ENCODE results near the gene USE1.

The USE1 gene

DNA sequence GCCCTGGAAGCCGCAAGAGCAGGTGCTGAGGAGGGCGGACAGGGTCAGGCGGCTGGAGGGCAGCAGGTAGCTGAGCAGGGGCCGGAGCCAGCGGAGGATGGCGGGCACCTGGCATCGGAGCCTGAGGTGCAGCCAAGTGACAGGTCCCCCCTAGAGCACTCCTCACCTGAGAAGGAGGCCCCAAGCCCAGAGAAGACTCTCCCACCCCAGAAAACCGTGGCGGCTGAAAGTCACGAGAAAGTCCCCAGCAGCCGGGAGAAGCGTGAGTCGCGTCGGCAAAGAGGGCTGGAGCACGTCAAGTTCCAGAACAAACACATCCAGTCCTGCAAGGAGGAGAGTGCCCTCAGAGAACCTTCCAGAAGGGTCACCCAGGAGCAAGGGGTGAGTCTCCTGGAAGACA, 20.5 kb upstream of the USE1 start:
- H3K9me3 ChIP-seq (ENCODE audit: control insufficient read depth, insufficient read depth, low read length) = no peaks in the 10 kb centered on the region
- no peak overlapping the region for H3K9ac ChIP-seq (ENCODE audit: low read depth, low read length)
- no peaks in the 10 kb centered on the region for H3K4me1 ChIP-seq (ENCODE audit: insufficient read depth, low read length)
- H3K36me3 ChIP-seq (ENCODE audit: insufficient read depth, low read length) = no peaks in the 10 kb centered on the region

DNA sequence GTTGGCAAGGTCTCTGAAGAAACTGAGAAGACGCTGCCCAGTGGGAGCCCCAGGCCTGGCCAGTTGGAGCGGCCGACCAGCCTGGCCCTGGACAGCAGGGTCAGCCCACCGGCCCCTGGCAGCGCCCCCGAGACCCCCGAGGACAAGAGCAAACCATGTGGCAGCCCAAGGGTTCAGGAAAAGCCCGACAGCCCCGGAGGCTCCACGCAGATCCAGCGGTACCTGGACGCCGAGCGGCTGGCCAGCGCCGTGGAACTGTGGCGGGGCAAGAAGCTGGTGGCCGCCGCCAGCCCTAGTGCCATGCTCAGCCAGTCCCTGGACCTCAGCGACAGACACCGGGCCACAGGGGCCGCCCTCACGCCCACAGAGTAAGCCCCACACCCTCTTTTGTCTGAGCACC, 20.1 kb upstream of the USE1 start:
- H3K9me3 ChIP-seq (ENCODE audit: control insufficient read depth, insufficient read depth, low read length) = no peaks in the 10 kb centered on the region
- H3K36me3 ChIP-seq (ENCODE audit: insufficient read depth, low read length) = no peaks in the 10 kb centered on the region
- H3K9ac ChIP-seq (ENCODE audit: low read depth, low read length) = no peak overlapping the region
- H3K4me1 ChIP-seq (ENCODE audit: insufficient read depth, low read length) = no peaks in the 10 kb centered on the region

DNA sequence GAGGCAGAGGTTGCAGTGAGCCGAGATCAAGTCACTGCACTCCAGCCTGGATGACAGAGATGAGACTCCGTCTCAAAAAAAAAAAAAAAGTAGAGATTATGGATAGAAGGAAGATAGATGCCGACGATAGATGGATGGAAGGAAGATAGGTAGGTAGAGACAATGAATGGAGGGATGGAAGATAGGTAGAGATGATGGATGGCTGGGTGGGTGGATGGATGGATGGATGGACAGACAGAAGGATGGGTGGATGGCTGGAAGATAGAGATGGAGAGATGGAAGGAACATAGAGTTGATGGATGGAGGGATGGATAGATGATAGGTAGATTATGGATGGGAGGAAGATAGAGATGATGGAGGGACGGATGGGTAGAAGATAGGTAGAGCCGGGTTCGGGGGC, 18.5 kb upstream of the USE1 start:
- H3K36me3 ChIP-seq (ENCODE audit: insufficient read depth, low read length) = peaks cover 7% of the 10 kb centered on the region; the same call in 1 of the 2 replicates
- H3K9ac ChIP-seq (ENCODE audit: low read depth, low read length) = no peak overlapping the region
- no peaks in the 10 kb centered on the region for H3K9me3 ChIP-seq (ENCODE audit: control insufficient read depth, insufficient read depth, low read length)
- no peaks in the 10 kb centered on the region for H3K4me1 ChIP-seq (ENCODE audit: insufficient read depth, low read length)

DNA sequence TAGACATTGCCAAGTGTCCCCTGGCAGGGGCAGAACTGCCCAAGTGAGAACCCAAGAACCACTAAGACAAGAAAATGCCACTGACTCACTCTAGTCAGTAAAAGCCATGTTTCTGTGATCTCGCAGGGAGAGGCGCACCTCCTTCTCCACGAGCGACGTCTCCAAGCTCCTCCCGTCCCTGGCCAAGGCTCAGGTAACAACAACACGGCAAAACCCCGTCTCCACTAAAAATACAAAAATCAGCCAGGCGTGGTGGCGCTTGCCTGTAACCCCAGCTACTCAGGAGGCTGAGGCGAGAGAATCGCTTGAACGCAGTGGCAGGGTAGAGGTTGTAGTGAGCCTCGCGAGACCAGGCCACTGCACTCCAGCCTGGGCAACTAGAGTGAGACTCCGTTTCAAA, 17.5 kb upstream of the USE1 start:
- peaks cover 9% of the 10 kb centered on the region; the same call in 1 of the 2 replicates for H3K36me3 ChIP-seq (ENCODE audit: insufficient read depth, low read length)
- H3K4me1 ChIP-seq (ENCODE audit: insufficient read depth, low read length) = no peaks in the 10 kb centered on the region
- no peaks in the 10 kb centered on the region for H3K9me3 ChIP-seq (ENCODE audit: control insufficient read depth, insufficient read depth, low read length)
- no peak overlapping the region for H3K9ac ChIP-seq (ENCODE audit: low read depth, low read length)

DNA sequence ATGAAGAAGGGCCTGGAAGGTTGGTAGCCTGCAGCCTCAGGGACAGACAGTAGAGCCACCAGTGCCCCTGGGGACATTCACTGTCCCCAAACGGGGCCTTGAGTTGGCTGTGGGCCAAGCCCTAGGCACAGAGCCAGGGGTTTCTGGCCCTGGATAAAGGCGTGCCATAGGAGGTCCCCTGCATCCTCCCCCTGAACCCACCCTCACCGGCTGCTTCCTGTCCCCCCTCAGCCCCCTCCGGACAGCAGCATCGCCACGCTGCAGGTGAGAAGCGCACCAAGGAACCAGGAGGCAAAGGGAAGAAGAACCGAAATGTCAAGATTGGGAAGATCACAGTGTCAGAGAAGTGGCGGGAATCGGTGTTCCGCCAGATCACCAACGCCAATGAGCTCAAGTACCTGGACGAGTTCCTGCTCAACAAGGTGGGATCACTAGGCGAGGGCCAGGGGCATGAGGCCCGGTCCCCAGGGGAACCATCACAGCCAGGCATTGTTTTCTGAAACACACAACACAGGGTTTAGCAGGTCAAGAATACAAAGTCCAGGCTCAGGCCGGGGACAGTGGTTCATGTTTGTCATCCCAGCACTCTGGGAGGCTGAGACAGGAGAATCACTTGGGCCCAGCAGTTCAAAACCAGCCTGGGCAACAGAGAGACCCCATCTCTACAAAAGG, 14.6 kb upstream of the USE1 start:
- peaks cover 9% of the 10 kb centered on the region; the same call in 1 of the 2 replicates for H3K36me3 ChIP-seq (ENCODE audit: insufficient read depth, low read length)
- H3K4me1 ChIP-seq (ENCODE audit: insufficient read depth, low read length) = no peaks in the 10 kb centered on the region
- no peaks in the 10 kb centered on the region for H3K9me3 ChIP-seq (ENCODE audit: control insufficient read depth, insufficient read depth, low read length)
- no peak overlapping the region for H3K9ac ChIP-seq (ENCODE audit: low read depth, low read length)

DNA sequence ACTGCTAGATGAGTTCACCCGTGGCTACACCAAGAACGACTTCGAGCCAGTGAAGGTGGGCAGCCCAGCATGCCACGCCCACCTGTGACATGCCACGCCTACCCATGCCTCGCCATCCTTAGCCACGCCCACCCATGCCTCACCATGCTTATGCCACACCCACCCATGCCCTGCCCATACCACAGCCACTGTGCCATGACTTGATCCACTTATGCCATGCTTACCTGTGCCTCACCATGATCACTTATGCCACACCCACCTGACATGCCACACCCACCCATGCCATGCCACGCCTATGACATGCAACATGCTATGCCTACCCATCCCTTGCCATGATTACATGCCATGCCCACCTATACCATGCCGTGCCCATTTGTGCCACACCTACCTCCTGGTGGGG, 12.9 kb upstream of the USE1 start:
- Histone ChIP-seq H3K9ac (ENCODE audit: low read depth, low read length) (no peak overlapping the region), H3K36me3 (ENCODE audit: insufficient read depth, low read length) (peaks cover 9% of the 10 kb centered on the region; the same call in 1 of the 2 replicates), H3K9me3 (ENCODE audit: control insufficient read depth, insufficient read depth, low read length) (no peaks in the 10 kb centered on the region), H3K4me1 (ENCODE audit: insufficient read depth, low read length) (no peaks in the 10 kb centered on the region)

DNA sequence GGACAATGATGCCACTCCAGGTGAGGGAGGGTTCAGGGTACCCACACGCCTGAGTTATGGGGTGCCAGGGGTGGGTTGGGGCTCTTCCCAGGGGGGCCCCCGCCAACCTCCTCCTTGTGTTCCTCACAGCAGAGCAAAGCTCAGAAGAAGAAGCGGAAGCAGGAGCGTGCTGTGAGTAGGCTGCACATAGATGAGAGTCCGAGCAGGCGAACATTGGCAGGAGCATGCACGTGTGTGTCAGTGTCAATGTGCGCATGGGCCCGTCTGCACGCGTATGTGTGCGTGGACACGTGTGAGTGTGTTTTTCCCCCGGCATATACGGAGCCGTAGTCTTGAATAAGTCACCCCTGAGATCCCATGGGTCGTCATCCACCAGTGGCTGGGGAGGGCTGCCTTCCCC, 12.4 kb upstream of the USE1 start:
- Histone ChIP-seq H3K9me3 (ENCODE audit: control insufficient read depth, insufficient read depth, low read length) (no peaks in the 10 kb centered on the region), H3K4me1 (ENCODE audit: insufficient read depth, low read length) (no peaks in the 10 kb centered on the region), H3K36me3 (ENCODE audit: insufficient read depth, low read length) (peaks cover 9% of the 10 kb centered on the region; the same call in 1 of the 2 replicates), H3K9ac (ENCODE audit: low read depth, low read length) (no peak overlapping the region)

DNA sequence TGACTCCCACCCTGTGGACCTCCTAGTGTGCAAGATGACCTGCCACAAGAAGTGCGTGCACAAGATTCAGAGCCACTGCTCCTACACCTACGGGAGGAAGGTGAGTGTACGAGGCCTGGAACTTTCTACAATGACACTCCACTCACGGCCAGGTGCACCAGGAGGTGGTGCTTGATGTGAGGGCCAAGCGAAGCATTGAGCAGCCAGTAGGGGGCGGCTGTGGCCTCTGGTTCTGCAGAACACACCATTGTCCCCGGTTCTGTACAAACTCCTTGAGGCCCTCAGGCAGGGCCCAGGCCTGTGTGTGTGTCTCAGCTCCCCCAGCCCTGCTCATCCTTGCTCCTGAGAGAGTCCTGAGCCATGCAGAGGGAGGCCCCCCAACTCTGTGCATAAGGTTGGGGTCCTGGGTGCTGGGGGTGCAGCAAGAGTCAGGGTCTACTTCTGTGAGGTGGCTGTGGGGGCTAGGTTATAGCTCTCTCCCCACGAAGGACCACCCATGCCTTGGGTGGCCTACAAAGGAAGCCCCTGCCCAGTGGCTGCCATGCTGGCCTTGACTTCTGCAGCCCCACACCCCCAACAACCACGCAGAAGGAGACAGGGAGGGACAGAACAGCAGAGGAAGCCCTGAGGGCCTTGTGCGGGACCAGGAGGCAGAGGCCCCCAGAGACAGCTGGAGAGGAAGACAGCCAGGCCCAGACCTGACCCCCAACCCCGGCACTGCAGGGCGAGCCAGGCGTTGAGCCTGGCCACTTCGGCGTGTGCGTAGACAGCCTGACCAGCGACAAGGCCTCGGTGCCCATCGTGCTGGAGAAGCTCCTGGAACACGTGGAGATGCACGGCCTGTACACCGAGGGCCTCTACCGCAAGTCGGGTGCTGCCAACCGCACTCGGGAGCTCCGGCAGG, 9.7 kb upstream of the USE1 start:
- Histone ChIP-seq H3K9me3 (ENCODE audit: control insufficient read depth, insufficient read depth, low read length) (no peaks in the 10 kb centered on the region), H3K9ac (ENCODE audit: low read depth, low read length) (no peak overlapping the region), H3K4me1 (ENCODE audit: insufficient read depth, low read length) (peaks cover 9% of the 10 kb centered on the region; the same call in 1 of the 2 replicates), H3K36me3 (ENCODE audit: insufficient read depth, low read length) (peaks cover 9% of the 10 kb centered on the region; the same call in 1 of the 2 replicates)

DNA sequence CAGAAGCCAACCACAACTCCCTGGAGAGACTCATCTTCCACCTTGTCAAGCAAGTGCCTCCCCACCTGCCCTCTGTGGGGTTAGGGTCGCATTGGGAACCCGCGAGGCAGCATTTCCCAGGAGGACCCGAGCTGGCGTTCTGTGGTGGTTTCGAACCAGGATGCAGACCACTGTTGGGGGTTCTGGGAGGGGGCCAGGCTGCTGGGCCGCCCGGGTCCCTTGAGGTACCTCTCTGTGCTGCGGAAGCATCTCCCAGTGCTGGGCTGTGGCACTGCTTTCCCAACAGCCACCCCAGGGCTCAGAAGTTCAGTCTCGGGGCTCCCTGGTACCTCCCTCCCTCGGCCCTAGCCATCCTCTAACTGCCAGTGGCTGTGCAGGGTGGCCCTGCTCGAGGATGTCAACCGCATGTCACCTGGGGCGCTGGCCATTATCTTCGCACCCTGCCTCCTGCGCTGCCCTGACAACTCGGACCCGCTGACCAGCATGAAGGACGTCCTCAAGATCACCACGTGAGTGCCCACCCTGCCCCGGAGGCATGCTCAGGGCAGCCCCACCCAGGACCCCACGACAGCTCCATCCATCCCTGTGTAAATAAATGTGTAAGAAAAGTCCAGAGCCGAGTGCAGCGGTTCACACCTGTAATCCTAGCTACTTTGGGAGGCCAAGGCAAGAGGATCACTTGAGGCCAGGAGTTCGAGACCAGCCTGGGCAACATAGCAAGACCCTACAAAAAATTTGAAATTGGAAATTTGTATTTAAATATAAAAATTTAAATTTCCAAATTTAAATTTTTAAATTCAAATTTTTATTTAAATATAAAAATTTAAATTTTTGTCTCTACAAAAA, 8.2 kb upstream of the USE1 start:
- peaks cover 2% of the 10 kb centered on the region; the same call in 1 of the 2 replicates for H3K36me3 ChIP-seq (ENCODE audit: insufficient read depth, low read length)
- no peak overlapping the region for H3K9ac ChIP-seq (ENCODE audit: low read depth, low read length)
- H3K4me1 ChIP-seq (ENCODE audit: insufficient read depth, low read length) = peaks cover 9% of the 10 kb centered on the region; the same call in 1 of the 2 replicates
- H3K9me3 ChIP-seq (ENCODE audit: control insufficient read depth, insufficient read depth, low read length) = no peaks in the 10 kb centered on the region

DNA sequence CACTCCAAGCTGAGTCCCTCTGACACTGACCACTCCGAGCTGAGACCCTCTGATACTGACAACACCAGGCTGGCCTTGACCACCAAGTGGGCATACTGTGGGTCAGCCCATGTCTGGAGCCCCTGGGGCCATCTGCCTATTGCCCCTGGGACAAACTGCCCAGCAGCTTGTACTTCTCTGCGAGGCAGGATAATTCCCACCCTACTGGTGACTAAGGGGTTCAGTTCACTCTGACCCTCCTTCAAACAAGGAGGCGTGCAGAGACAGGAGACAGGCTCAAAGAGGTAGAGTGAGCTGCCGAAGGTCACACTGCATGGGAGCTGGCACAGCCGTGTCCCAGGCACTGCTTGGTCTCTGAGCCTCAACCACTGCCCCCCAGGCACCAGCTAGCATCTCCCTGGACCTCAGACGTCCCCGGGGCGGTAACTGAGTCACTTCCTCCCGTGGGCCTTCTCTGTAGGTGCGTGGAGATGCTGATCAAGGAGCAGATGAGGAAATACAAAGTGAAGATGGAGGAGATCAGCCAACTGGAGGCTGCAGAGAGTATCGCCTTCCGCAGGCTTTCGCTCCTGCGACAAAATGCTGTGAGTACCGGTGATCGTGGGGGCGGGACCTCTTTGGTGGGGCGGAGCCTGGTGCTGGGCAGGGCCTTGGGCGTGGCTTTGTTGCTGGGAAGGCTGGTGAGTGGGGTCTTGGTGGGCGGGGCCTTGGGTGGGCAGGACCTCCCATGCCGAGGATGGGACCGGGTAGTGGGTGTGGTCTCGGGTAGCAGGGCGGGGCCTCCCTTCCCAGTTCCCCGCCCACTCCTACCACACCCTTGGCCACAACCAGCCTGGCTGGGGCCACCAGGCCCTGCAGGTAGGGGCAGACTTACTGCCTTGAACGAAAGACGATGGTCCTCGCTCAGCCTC, 5.8 kb upstream of the USE1 start:
- Histone ChIP-seq H3K9me3 (ENCODE audit: control insufficient read depth, insufficient read depth, low read length) (no peaks in the 10 kb centered on the region), H3K4me1 (ENCODE audit: insufficient read depth, low read length) (peaks cover 9% of the 10 kb centered on the region; the same call in 1 of the 2 replicates), H3K9ac (ENCODE audit: low read depth, low read length) (no peak overlapping the region), H3K36me3 (ENCODE audit: insufficient read depth, low read length) (peaks cover 3% of the 10 kb centered on the region)

DNA sequence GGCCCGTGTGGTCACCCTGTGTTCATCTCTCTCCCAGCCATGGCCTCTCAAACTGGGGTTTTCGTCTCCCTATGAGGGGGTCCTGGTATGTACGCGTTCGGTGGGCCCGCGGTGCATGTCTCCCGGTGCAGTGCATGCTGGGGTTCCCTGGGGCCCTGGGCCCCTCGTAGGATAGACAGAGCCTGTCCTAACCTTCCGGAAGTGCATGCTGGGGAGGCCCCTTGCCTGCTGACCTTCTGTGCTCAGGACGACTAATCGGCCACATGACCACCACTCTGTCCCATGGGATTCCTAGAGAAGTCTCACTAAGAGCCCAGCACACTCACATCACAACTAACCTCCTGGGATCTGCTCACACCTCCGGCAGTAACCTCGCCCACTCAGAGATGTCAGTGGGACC, 4.9 kb upstream of the USE1 start:
- Histone ChIP-seq H3K9me3 (ENCODE audit: control insufficient read depth, insufficient read depth, low read length) (no peaks in the 10 kb centered on the region), H3K9ac (ENCODE audit: low read depth, low read length) (no peak overlapping the region), H3K36me3 (ENCODE audit: insufficient read depth, low read length) (peaks cover 3% of the 10 kb centered on the region), H3K4me1 (ENCODE audit: insufficient read depth, low read length) (peaks cover 9% of the 10 kb centered on the region; the same call in 1 of the 2 replicates)

DNA sequence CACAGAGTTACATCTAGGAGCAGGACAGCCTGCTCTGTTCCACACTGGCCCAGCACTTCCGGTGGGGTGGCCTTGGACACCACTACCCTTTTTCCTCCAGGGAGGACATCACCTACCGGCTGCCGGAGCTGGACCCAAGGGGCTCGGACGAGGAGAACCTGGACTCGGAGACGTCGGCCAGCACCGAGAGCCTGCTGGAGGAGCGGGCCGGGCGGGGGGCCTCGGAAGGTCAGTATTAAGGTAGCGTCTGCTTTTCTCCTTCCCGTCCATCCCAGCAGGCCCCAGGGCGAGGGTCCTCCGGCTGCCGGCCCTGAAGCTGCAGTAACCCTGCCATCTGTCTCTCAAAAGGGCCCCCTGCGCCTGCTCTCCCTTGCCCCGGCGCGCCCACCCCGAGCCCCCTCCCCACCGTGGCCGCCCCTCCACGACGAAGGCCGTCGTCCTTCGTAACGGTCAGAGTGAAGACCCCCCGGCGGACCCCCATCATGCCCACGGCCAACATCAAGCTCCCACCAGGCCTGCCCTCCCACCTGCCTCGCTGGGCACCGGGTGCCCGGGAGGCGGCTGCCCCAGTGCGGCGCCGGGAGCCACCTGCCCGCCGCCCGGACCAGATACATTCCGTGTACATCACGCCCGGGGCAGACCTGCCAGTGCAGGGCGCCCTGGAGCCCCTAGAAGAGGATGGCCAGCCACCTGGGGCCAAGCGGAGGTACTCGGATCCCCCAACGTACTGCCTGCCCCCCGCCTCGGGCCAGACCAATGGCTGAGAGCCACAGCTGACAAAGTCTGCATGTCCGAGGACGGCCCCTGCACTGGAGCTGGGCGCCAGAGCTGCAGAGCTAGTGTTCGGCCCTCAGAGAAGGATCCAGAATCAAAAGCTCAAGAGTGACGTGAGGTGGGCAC, 3.4 kb upstream of the USE1 start:
- no peak overlapping the region for H3K9ac ChIP-seq (ENCODE audit: low read depth, low read length)
- H3K9me3 ChIP-seq (ENCODE audit: control insufficient read depth, insufficient read depth, low read length) = no peaks in the 10 kb centered on the region
- H3K4me1 ChIP-seq (ENCODE audit: insufficient read depth, low read length) = peaks cover 9% of the 10 kb centered on the region; the same call in 1 of the 2 replicates
- peaks cover 3% of the 10 kb centered on the region for H3K36me3 ChIP-seq (ENCODE audit: insufficient read depth, low read length)

DNA sequence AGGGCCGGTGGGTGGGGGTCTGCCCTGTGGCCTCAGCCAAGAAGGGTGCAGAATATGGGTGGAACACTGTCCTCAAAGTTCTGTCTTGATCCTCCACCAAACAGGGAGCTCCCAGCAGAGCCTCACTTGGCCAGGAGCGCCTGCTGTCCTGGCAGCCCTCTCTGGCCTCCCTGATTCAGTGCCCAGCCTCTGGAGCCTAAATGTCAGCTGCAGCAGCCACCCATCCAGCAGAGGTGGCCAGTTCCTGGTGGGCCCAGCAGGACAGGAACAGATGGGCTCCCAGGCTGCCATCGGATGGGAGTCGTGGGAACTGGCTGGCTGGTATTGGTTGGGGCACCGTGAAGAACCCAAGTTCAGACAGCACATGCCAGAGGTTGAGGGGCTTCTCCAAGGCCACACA, 1.8 kb upstream of the USE1 start:
- Histone ChIP-seq H3K4me1 (ENCODE audit: insufficient read depth, low read length) (peaks cover 9% of the 10 kb centered on the region; the same call in 1 of the 2 replicates), H3K36me3 (ENCODE audit: insufficient read depth, low read length) (peaks cover 3% of the 10 kb centered on the region), H3K9ac (ENCODE audit: low read depth, low read length) (no peak overlapping the region), H3K9me3 (ENCODE audit: control insufficient read depth, insufficient read depth, low read length) (no peaks in the 10 kb centered on the region)
